Measurements from ENCODE around the gene IP6K2. TPM values are rescaled to one million over a fixed set of nuclear protein-coding genes. Genes with fewer than 3 reads are reported as not detected.

Gene IP6K2
- total and polyA plus RNA-seq, 2 of the 13 experiments (the other 11 are each of a cell fraction or from before 2014, with no cell fraction given) = 85.5 to 112 TPM

DNA sequence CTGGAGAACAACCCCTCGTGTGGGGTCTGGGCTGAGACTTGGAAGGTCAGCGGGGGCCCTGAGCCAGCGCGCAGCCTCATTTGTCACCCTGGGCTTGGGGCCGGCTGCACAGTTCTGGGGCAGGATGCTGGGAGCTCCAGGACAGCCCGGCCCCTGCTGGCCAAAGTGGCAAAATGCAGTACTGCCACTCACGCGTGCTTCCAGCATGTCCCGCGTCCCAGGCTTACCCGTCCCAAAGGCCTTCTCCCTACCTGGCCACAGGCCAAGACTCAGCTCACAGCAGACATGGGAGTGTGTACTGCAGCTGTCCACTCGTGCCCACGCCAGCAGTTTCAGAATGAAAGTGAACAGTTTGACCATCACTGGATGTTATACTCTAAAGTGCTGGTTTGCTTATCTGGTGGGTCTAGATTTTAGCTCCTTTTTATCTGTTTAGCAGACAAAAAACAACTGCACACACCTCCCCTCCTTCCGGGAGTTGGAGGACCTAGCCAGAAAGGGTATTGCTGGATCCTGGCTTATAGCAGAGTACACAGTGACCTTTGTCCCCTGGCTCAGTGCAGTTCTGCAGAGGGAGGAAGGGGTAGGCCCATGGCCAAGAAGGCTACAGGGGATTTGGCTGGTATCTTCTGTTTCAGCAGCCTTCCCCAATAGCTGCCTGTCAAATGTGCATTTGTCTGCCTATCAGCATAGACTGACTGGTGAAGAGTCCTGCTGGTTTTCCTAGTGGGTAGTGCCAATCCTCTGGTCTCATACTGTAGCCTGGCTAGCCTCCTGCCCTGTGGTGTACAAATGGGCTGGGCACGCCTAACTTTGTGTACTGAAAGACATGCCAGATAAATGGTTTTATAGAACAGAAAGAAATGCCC, 23.2 kb upstream of the IP6K2 start (continued):
- TF ChIP-seq ZNF567 (CRISPR knock-in tag; IDR thresholded peaks at IDR 0.05; ENCODE audit: borderline replicate concordance) (peak; percentile 82; the same call in 1 of the 2 replicates), ZZZ3 (CRISPR knock-in tag; IDR thresholded peaks at IDR 0.05; ENCODE audit: borderline replicate concordance) (0 out of 2 replicates have a peak, but pooled peaks have one; percentile 61), AGO2 (optimal IDR thresholded peaks at IDR 0.05; ENCODE audit: low read depth, low read length) (peak; percentile 33), HNRNPLL (IDR thresholded peaks at IDR 0.05; ENCODE audit: low read depth, low read length, poor library complexity, severe bottlenecking) (peak; percentile 36), TRIM24 (CRISPR knock-in tag; IDR thresholded peaks at IDR 0.05) (no peak), GATAD1 (CRISPR knock-in tag; IDR thresholded peaks at IDR 0.05) (no peak; the same call in 1 of the 2 replicates), NAIF1 (CRISPR knock-in tag; IDR thresholded peaks at IDR 0.05; ENCODE audit: borderline replicate concordance) (no peak), RFX5 (IDR thresholded peaks at IDR 0.05; ENCODE audit: low read depth, low read length) (no peak), MAZ (IDR thresholded peaks at IDR 0.05; ENCODE audit: borderline replicate concordance, low read depth, low read length) (no peak), MAZ (CRISPR knock-in tag; IDR thresholded peaks at IDR 0.05; ENCODE audit: low read depth) (peak; percentile 56; the same call in 1 of the 2 replicates), ZNF891 (CRISPR knock-in tag; IDR thresholded peaks at IDR 0.05) (peak; percentile 65), SAFB2 (CRISPR knock-in tag; IDR thresholded peaks at IDR 0.05; ENCODE audit: borderline replicate concordance, low read depth) (no peak), MYC (CRISPR knock-in tag; IDR thresholded peaks at IDR 0.05; ENCODE audit: borderline replicate concordance) (peak; percentile 94), ZNF274 (CRISPR knock-in tag; IDR thresholded peaks at IDR 0.05) (no peak), ZNF34 (CRISPR knock-in tag; IDR thresholded peaks at IDR 0.05; ENCODE audit: borderline replicate concordance) (peak; percentile 95; the same call in 1 of the 2 replicates), HNRNPL (IDR thresholded peaks at IDR 0.05; ENCODE audit: low read depth, low read length) (no peak), RNF2 (conservative IDR thresholded peaks at IDR 0.05; ENCODE audit: low read depth) (0 out of 2 replicates have a peak, but pooled peaks have one; percentile 44), POLR2A (IDR thresholded peaks at IDR 0.05; ENCODE audit: insufficient read depth in 1 of 2, low read depth in 2 of 2, low read length in 2 of 2) (peak; percentile 54 to 70; a peak in 3 of 4 replicates), NCOR1 (IDR thresholded peaks at IDR 0.05; ENCODE audit: borderline replicate concordance, low read length) (peak; percentile 83), NR2C2 (CRISPR knock-in tag; IDR thresholded peaks at IDR 0.05; ENCODE audit: borderline replicate concordance) (peak; percentile 66; the same call in 1 of the 2 replicates), ELF3 (CRISPR knock-in tag; IDR thresholded peaks at IDR 0.05) (peak; percentile 64), ZNF564 (CRISPR knock-in tag; IDR thresholded peaks at IDR 0.05) (no peak), TFDP1 (CRISPR knock-in tag; IDR thresholded peaks at IDR 0.05; ENCODE audit: borderline replicate concordance) (0 out of 2 replicates have a peak, but pooled peaks have one; percentile 11), ZNF816 (CRISPR knock-in tag; IDR thresholded peaks at IDR 0.05; ENCODE audit: borderline replicate concordance) (0 out of 2 replicates have a peak, but pooled peaks have one; percentile 35), NFYC (CRISPR knock-in tag; IDR thresholded peaks at IDR 0.05) (no peak), KLF13 (CRISPR knock-in tag; IDR thresholded peaks at IDR 0.05) (no peak), NFKB2 (CRISPR knock-in tag; IDR thresholded peaks at IDR 0.05; ENCODE audit: borderline replicate concordance) (0 out of 2 replicates have a peak, but pooled peaks have one; percentile 32), RBAK (CRISPR knock-in tag; IDR thresholded peaks at IDR 0.05) (no peak), NFIB (CRISPR knock-in tag; IDR thresholded peaks at IDR 0.05; ENCODE audit: borderline replicate concordance) (0 out of 2 replicates have a peak, but pooled peaks have one; percentile 81), TBX3 (IDR thresholded peaks at IDR 0.05; ENCODE audit: borderline replicate concordance) (no peak), ZNF317 (CRISPR knock-in tag; IDR thresholded peaks at IDR 0.05) (peak; percentile 56; the same call in 1 of the 2 replicates)

Data from HepG2 (cell line).